GM19455 (cell line): ENCODE data around the gene SWAP70.
A peak's percentile ranks its signal among the peaks of the same experiment; 100 is the strongest.
"Not testable (repeated sequence)": the region's sequence is repeated elsewhere in the genome, so short reads cannot be mapped to it uniquely, and the experiment has no call there.

Source experiments
- ATAC-seq: cut with Tn5 transposase; IDR thresholded peaks from one replicate; pipeline ENCODE4 v1.9.1; 2021; ENCODE audit not compliant: unreplicated experiment

Gene SWAP70

DNA sequence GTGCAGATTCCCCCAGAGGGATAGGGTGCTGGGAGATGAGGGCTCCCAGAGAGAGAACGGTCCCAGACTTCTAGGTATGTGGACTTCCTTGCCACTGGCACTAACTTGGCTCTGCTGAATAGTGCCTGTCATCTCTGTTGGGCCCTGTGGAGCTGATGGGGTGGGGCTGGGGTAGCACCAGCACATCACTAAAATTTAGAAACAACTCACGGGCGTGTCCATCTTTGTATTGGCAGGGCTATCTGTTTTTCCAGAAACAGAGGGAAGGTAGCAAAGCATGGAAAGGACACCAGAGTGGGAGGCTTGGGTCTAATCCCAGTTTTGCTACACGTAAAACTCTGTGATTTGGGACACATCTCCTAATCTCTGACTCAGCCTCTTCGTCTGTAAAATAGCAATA lies 25.8 kb downstream of the SWAP70 start:
- no peak for ATAC-seq

DNA sequence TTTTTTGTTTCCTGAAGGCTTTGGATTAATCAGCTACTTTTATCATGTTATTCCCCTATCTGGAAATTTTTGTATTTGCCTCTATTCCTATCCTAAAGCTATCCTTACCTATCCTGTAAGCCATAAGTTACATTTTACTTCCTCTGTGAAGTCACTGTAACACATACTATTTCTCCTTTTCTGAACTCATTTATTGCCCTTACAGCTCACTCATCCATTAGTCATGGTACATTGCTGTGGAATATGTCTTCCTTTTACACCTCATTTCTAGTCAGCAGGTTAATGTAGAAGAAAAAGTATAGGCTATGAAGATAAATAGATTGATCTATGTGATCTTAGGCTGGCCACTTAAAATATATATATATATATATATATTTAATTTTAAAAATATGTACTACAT lies 28.0 kb downstream of the SWAP70 start:
- ATAC-seq, result no peak

GRCh38 chr11:9692691-9693090 lies 28.8 kb downstream of the SWAP70 start:
- no peak for ATAC-seq

DNA sequence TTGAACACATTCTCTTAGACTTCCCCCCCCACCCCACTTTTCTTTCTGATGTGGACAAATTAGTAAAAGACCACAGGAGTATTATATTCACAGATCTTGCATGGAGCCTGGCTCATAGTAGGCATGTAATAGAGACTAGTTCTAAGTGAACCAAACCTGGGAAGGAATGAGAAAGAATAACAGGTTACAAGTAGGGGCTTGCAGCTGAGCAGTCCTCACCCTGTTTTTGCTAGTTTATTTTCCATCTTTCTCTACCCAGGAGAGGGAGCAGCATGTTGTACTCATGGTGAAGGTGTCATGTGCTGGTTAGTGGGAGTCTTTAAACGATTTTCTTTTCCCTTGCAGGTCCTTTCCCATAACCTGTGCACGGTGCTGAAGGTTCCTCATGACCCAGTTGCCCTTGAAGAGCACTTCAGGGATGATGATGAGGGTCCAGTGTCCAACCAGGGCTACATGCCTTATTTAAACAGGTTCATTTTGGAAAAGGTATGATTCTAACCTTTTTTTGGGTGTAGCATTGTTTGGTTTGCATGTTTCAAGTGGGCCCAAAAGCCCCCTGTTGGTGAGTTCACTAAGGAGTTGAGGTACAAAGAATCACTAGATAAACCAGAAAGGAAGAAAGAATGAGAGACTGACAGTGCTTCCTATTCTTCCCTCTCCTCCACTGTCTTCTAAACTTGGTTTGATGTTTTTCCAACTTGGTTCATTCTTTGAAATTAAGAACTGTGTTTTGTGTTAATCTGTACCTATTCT lies 30.1 kb downstream of the SWAP70 start:
- no peak for ATAC-seq

GRCh38 chr11:9695228-9695627 lies 31.4 kb downstream of the SWAP70 start:
- not testable (repeated sequence) for ATAC-seq

DNA sequence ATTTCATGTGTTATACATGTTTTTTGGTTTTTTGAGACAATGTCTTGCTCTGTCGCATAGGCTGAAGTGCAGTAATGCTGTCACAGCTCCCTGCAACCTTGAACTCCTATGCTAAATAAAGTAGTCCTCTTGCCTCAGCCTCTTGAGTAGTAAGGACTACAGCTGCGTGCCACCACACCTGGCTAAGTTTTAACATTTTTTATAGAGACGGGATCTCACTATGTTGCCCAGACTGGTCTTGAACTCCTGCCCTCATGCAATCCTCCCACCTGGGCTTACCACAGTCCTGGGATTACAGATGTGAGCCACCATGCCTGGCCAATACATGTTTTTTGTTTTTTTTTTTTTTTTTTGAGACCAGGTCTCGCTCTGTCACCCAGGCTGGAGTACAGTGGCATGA lies 33.9 kb downstream of the SWAP70 start:
- no peak for ATAC-seq

DNA sequence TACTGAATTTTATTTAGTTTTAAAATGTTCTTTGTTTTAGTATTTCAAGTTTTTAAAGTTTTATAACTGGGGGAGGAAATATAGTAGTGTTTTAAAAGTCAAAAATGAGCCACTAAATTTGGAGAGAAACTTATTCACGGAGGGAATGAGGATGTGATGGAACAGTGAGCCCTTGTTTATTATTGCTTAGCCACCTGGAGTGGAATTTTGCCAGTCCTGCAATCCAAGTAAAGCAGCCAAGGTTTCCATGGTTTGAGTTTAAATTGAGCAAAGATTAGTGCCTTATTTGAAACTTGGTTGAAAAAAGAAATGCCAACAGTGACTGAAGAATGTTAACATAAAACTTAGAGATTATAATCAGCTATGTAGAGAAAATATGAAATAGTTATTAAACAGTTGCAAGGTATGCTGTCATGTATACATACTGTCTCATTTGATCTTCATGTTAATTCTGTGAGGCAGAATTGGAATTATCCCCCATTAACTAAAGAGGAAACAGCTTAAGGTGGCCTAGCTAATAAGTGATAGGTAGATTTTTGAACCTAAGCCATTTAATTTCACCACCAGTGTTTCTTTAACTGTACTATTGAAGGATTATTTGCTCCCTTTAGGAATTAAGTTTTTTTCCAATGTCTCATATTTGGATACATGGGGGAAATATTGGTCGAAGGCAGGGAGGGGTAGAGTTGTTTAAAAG lies 36.4 kb downstream of the SWAP70 start:
- ATAC-seq, result no peak

DNA sequence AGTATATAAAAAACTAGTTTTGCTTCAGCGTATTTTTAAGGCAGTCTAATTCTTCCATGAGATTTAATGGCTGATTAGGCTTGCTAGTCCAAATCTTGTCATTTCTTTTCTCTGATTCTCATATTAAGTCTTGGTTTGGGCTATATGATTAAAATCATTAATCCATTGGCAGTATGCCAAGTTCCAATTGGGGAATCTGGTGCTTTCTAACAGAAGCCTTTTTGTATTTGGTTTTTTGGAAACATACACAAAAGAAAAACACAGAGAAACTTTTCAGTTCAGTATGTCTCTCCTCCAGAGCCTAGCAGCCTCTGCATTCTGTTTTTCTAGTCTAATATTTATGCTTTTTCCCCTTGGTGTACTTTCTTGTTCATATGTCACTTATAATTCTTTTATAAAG lies 37.9 kb downstream of the SWAP70 start:
- no peak for ATAC-seq

- ATAC-seq, result no peak
These were observed 39.4 kb downstream of the SWAP70 start for GRCh38 chr11:9703280-9703679.

DNA sequence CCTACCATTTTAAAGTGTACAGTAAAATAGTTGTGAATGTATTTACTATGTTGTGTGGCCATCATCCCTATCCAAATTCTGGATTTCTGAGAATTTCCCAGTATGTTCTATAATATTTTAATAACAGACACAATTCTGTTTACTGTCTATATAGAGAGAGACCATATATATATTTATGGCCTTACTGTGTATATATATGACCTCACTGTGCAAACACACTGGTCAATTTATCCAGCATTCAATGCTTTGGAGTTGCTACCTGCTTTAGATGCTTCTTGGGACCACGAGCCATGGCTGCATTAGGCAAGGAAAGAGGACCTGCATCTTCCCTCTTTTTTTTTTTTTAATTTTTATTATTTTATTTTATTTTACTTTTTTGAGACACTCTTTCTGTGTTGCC lies 40.2 kb downstream of the SWAP70 start:
- ATAC-seq, result no peak

DNA sequence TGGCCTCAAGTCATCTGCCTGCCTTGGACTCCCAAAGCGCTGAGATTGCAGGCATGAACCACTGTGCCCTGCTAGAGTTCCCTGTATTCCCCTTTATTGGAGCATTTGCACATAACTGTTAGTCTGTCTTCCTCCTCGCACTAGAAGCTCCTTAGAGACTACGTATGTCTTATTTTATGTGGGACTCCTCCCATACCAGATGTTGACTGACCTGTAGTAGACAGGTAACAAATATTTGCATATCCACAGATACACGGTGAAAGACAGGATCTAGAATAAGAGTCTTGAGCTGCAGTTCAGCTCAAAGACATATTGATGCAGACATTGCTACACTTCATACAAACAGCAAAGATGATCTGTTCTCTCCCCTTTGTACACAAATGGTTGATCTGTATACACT lies 40.7 kb downstream of the SWAP70 start:
- ATAC-seq, result no peak

DNA sequence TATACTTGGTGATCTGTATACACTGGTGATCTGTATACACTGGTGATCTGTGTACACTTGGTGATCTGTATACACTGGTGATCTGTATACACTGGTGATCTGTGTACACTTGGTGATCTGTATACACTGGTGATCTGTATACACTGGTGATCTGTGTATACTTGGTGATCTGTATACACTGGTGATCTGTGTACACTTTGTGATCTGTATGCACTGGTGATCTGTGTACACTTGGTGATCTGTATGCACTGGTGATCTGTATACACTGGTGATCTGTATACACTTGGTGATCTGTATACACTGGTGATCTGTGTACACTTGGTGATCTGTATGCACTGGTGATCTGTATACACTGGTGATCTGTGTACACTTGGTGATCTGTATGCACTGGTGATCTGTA lies 41.5 kb downstream of the SWAP70 start:
- not testable (repeated sequence) for ATAC-seq

DNA sequence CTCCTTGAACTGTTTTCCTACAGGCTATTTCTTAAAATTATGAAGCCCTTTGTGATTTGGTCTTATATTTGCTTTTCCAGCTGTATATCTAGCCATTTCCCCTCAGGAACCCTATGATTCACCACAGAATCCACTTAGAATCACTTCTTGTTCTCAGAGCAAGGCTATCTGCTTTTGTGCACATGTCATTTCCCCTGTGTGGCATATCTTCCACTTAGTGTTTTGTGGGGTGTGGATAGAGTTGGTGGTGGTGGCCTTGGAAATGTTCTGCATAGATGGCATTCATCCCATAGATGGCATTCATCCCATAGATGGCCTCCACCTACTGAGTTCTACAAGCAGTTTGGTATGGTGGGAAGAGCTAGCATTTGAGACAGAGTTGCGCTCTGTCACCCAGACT lies 44.7 kb downstream of the SWAP70 start:
- no peak for ATAC-seq

DNA sequence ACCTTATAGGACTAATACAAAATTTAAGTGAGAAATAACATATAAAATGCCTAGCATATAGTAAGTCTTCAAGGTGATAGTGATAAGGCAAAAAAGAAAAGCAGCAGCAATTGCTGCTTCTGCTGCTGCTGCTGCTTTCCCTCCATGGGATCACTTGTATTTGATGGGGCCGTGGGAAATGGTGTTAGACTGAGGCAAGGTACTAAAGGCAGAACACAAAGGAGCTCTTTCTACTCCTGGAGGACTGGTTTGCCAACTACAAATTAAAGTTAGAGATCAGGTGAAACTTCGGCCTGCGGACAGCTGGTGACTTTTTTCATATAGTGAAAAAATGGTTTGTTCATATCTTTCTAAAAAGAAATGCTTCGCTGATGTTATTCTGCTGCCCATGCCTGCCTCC lies 46.3 kb downstream of the SWAP70 start:
- no peak for ATAC-seq

DNA sequence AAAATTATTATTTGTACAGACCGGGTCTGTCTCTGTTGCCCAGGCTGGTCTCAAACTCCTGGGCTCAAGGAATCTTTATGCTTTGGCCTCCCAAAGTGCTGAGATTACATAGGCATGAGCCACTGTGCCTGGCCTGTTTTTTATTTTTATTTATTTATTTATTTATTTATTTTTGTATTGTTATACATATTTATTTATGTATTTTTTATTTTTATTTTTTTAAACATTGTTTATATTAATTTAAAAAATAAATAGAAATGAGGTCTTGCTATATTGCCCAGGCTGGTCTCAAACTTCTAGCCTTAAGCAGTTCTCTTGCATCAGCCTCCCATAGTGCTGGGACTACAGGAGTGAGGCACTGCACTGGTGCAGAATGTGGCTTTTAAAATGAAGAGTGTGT lies 47.0 kb downstream of the SWAP70 start:
- ATAC-seq, result no peak

DNA sequence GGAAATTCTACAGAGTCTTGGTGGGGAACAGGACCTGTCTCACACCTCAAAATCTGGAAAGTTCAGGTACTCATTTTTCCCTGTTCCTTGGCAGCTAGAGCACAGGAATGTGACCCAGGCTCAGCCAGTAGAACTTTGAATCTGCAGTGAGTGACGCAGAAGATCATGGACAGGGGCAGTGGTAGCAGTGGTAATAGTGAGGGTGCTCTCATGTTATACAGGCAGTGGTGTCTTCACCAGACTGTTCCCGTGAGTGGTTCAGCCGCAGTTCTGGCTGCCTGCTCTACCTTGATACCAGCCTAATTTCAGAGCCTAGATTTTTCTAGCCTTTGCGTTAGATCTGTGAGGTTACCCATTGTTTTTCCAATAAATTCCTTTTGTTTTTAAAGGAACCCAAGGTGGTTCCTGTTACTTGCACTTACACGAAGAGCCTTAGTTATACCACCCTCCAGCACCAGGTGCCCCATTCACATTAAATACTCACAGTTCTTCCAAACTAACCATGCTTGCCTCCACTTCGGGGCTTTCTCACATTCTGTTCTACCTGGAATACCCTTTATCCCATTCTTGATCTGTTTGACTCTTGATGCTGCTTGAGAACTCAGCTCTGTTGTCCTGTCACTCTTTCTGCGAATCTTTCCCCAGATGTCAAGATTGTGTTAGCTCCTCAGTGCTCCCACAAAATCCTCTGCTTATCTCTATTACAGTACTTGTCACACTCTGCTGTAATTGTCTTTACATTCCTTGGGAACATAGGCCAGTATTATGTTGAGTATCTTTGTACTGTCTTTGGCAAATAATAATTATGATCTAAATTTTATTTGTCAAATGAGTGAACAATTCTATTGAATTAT lies 47.8 kb downstream of the SWAP70 start:
- ATAC-seq, result no peak

- no peak for ATAC-seq
These were observed 50.5 kb downstream of the SWAP70 start for GRCh38 chr11:9714272-9714940.

GRCh38 chr11:9716275-9717039 lies 52.6 kb downstream of the SWAP70 start:
- peak; percentile 71 for ATAC-seq

DNA sequence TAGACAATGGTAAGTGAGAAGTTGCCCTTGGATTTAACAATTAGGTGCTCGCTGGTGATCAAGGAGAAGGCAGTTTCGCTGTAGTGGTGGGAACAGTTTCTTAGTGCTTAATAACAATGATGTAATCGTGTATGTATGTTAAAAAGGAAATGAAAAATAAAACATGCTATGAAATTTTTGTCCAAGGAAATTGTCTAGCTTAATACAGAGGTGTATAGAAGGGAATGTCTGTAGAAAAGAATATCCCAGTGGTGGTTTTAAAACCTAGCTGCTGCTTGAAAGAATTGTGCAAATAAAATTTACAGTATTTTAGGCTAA lies 53.1 kb downstream of the SWAP70 start:
- no peak for ATAC-seq

DNA sequence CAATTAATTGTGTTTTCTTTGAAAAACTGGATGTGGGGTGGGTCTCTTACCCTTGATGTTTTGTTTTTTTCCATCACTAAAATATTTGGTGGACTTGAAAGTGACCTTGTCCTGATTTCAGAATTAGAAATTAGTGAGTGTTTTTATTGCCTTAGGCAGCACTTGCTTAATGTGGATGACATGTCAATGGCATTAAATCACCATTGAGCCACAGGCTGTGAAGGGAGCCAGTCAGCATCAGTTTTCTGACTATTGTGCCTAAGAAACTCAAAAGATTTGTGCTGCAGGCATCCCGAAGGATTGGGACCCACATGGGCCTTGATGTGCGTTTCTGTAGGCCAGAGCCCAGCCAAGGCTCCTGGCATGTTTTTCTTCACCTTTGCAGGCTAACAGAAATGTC lies 53.8 kb downstream of the SWAP70 start:
- ATAC-seq, result no peak

DNA sequence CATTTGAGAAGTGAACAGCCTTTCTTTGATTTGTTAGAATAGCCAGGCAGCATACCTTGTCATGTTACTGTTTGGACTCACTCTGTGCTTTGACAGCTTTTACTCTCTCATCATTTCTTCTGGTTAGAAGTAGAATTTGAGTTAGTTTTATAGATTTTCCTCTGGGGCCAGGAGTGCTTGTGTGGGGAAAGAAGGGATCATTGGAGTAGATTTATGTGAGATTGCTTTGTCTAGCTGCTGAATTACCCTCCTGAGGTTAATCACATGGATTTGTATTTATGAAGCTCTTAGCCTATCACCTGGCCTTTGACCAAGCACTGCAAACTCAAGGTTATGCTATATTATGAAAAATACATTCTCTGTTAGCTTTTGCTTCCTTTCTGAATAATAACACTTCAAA lies 54.3 kb downstream of the SWAP70 start:
- no peak for ATAC-seq
